K562 (cell line): ENCODE results near the gene CUL2.

ENCODE experiments used
- CTCF ChIP-seq, 3 experiments: IDR thresholded peaks in 2 of 3; conservative IDR thresholded peaks in 1 of 3; 2 replicates each; pipeline ENCODE4 v1.5.1; 2011 to 2012; ENCODE audit warnings: low read length in 3 of 3, mild to moderate bottlenecking in 3 of 3, control low read depth in 2 of 3, improper control_type of control experiment in 1 of 3, inconsistent platforms in 1 of 3, low read depth in 1 of 3, mixed read lengths in 1 of 3, moderate library complexity in 1 of 3; ENCODE audit not compliant: insufficient read depth in 2 of 3
- HNRNPL ChIP-seq: fragments of 200-400 bp; formaldehyde crosslinking; IDR thresholded peaks from 2 replicates; pipeline ENCODE4 v1.6.1; 2017; ENCODE audit warnings: low read depth, mild to moderate bottlenecking, low read length
- POLR2A ChIP-seq: fragments of 450-650 bp; conservative IDR thresholded peaks from 2 replicates; pipeline ENCODE4 v1.6.1; 2016
- RAD21 ChIP-seq, 2 experiments: fragments of 250-450 bp in 1 of 2; fragments of 450-650 bp in 1 of 2; sonication (Bioruptor Pico) in 1 of 2; formaldehyde crosslinking in 1 of 2; IDR thresholded peaks in 1 of 2; conservative IDR thresholded peaks in 1 of 2; 2 replicates each; pipeline versions ENCODE4 v1.4.0 to v1.8.0; 2020 to 2022; ENCODE audit warnings: mild to moderate bottlenecking in 2 of 2, moderate library complexity in 1 of 2
- SMC3 ChIP-seq: conservative IDR thresholded peaks from 2 replicates; pipeline ENCODE4 v1.6.1; 2011; ENCODE audit warnings: low read depth, low read length, improper control_type of control experiment; ENCODE audit not compliant: insufficient read depth
- SREBF2 ChIP-seq: sonication (generic); formaldehyde crosslinking; IDR thresholded peaks from 2 replicates; pipeline ENCODE4 v1.4.0; 2020; ENCODE audit warnings: mild to moderate bottlenecking, missing genetic modification reagents
- ZNF263 ChIP-seq: sonication (generic); formaldehyde crosslinking; IDR thresholded peaks from 2 replicates; pipeline ENCODE4 v1.8.0; 2022; ENCODE audit warnings: mild to moderate bottlenecking, missing genetic modification reagents, borderline replicate concordance
- ZNF561 ChIP-seq: fragments of 450-650 bp; formaldehyde crosslinking; conservative IDR thresholded peaks from 2 replicates; pipeline ENCODE4 v1.4.0; 2020; ENCODE audit warnings: mild to moderate bottlenecking, moderate library complexity
- TF ChIP-seq, protein P1 (sequence below): sonication (generic); formaldehyde crosslinking; IDR thresholded peaks from 2 replicates; pipeline ENCODE4 v1.5.0; 2020; ENCODE audit warnings: missing genetic modification reagents

GRCh38 chr10:35091994-35092790 is 2.1 kb upstream of the CUL2 start:
- no peak for TF ChIP-seq HNRNPL
- TF ChIP-seq POLR2A, result no peak
- TF ChIP-seq CTCF (IDR thresholded peaks at IDR 0.05 in 2 of 3, conservative IDR thresholded peaks at IDR 0.05 in 1 of 3; ENCODE audit: insufficient read depth in 2 of 3, low read depth in 1 of 3, low read length in 3 of 3), result no peak
- no peak for TF ChIP-seq RAD21 (CRISPR knock-in tag; conservative IDR thresholded peaks at IDR 0.05 in 1 of 2, IDR thresholded peaks at IDR 0.05 in 1 of 2)
- no peak for TF ChIP-seq ZNF263 (CRISPR knock-in tag)
- TF ChIP-seq, protein P1, sequence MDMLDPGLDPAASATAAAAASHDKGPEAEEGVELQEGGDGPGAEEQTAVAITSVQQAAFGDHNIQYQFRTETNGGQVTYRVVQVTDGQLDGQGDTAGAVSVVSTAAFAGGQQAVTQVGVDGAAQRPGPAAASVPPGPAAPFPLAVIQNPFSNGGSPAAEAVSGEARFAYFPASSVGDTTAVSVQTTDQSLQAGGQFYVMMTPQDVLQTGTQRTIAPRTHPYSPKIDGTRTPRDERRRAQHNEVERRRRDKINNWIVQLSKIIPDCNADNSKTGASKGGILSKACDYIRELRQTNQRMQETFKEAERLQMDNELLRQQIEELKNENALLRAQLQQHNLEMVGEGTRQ (CRISPR knock-in tag), result no peak
- TF ChIP-seq SMC3, result no peak
- TF ChIP-seq ZNF561 (CRISPR knock-in tag), result no peak
- TF ChIP-seq SREBF2 (CRISPR knock-in tag), result no peak
